Activated CD4-positive, alpha-beta T cell treated with anti-CD3 and anti-CD28 coated beads for 1 hour (primary cell): ENCODE data around the gene TMEM267.
"Not testable (repeated sequence)": the region's sequence is repeated elsewhere in the genome, so short reads cannot be mapped to it uniquely, and the experiment has no call there.

ENCODE experiments used
- DNase-seq: peaks from one replicate; pipeline ENCODE4 v3.0.0-alpha.2; 2020

Gene TMEM267

GRCh38 chr5:43483298-43484105, at the start of gene TMEM267:
TSS of gene TMEM267 (minus strand) at chr5:43483865. CDS start at chr5:43453969, 29,896 bp downstream.
- DNase-seq = peak; percentile 79

- no peak for DNase-seq
These were observed 47.0 kb upstream of the TMEM267 start for GRCh38 chr5:43530648-43531047.

GRCh38 chr5:43523662-43524072, 40.0 kb upstream of the TMEM267 start:
- DNase-seq = no peak

- DNase-seq = no peak
These were observed 37.0 kb upstream of the TMEM267 start for GRCh38 chr5:43520615-43521014.

- DNase-seq = no peak
These were observed 32.0 kb upstream of the TMEM267 start for GRCh38 chr5:43515678-43516048.

- peak; percentile 88 for DNase-seq
These were observed 31.4 kb upstream of the TMEM267 start, which contains the start of gene C5orf34 for GRCh38 chr5:43514816-43515677. TSS of gene C5orf34 (minus strand) at chr5:43515148. CDS start at chr5:43509339, 5,809 bp downstream.

- no peak for DNase-seq
These were observed 30.8 kb upstream of the TMEM267 start for GRCh38 chr5:43514471-43514815.

- DNase-seq = no peak
These were observed 30.4 kb upstream of the TMEM267 start for GRCh38 chr5:43514025-43514424.

GRCh38 chr5:43511062-43511461, 27.4 kb upstream of the TMEM267 start:
- DNase-seq = not testable (repeated sequence)

- no peak for DNase-seq
These were observed 14.9 kb upstream of the TMEM267 start for GRCh38 chr5:43498581-43498980.

GRCh38 chr5:43497311-43498104, 13.8 kb upstream of the TMEM267 start:
- no peak for DNase-seq

- no peak for DNase-seq
These were observed 7.7 kb upstream of the TMEM267 start for GRCh38 chr5:43491326-43491725.

- no peak for DNase-seq
These were observed 2.7 kb upstream of the TMEM267 start for GRCh38 chr5:43486353-43486752.

- no peak for DNase-seq
These were observed 1.7 kb upstream of the TMEM267 start for GRCh38 chr5:43485406-43485805.

GRCh38 chr5:43484106-43484849, 613 bp upstream of the TMEM267 start:
- peak; percentile 78 for DNase-seq

GRCh38 chr5:43482490-43483297, 971 bp downstream of the TMEM267 start:
- no peak for DNase-seq

- no peak for DNase-seq
These were observed 13.8 kb downstream of the TMEM267 start for GRCh38 chr5:43469671-43470391.

- DNase-seq = no peak
These were observed 16.6 kb downstream of the TMEM267 start for GRCh38 chr5:43467100-43467499.

GRCh38 chr5:43465455-43465854, 18.2 kb downstream of the TMEM267 start:
- not testable (repeated sequence) for DNase-seq

GRCh38 chr5:43461066-43461465, 22.6 kb downstream of the TMEM267 start:
- no peak for DNase-seq

- DNase-seq = no peak
These were observed 27.1 kb downstream of the TMEM267 start for GRCh38 chr5:43456556-43456955.
